NCI-H748 (cell line): Measurements from ENCODE around the gene FAM151B.
"Not testable (repeated sequence)": the region's sequence is repeated elsewhere in the genome, so short reads cannot be mapped to it uniquely, and the experiment has no call there.

Experiments
- DNase-seq: peaks from one replicate; lab custom pipeline; 2025; ENCODE audit not compliant: unreplicated experiment; lab: John Stamatoyannopoulos, UW

The FAM151B gene

GRCh38 chr5:80503641-80504040, 15.7 kb downstream of the FAM151B start:
- no peak for DNase-seq

GRCh38 chr5:80504833-80505232, 16.9 kb downstream of the FAM151B start:
- no peak for DNase-seq

GRCh38 chr5:80507663-80508062, 19.8 kb downstream of the FAM151B start:
- no peak for DNase-seq

- DNase-seq = no peak
These were observed 20.9 kb downstream of the FAM151B start for GRCh38 chr5:80508844-80509243.

- DNase-seq = no peak
These were observed 21.5 kb downstream of the FAM151B start for GRCh38 chr5:80509362-80509761.

- DNase-seq = no peak
These were observed 28.9 kb downstream of the FAM151B start for GRCh38 chr5:80516826-80517225.

- no peak for DNase-seq
These were observed 52.8 kb downstream of the FAM151B start for GRCh38 chr5:80540691-80541090.

GRCh38 chr5:80541392-80541791, 53.5 kb downstream of the FAM151B start:
- DNase-seq = no peak

GRCh38 chr5:80554646-80555045, 66.7 kb downstream of the FAM151B start:
- DNase-seq = no peak

GRCh38 chr5:80555099-80555498, 67.2 kb downstream of the FAM151B start:
- no peak for DNase-seq

GRCh38 chr5:80559244-80559643, 71.3 kb downstream of the FAM151B start:
- DNase-seq = no peak

- DNase-seq = no peak
These were observed 77.4 kb downstream of the FAM151B start for GRCh38 chr5:80565330-80565729.

- no peak for DNase-seq
These were observed 78.9 kb downstream of the FAM151B start for GRCh38 chr5:80566711-80567259.

GRCh38 chr5:80568251-80568650, 80.4 kb downstream of the FAM151B start:
- DNase-seq = no peak

GRCh38 chr5:80569086-80569960, 81.4 kb downstream of the FAM151B start:
- DNase-seq = peak; percentile 63

GRCh38 chr5:80569961-80570786, 82.3 kb downstream of the FAM151B start, which contains the start of gene ANKRD34B:
ANKRD34B (minus strand) TSS chr5:80570280; CDS start chr5:80560019, 10,261 bp downstream.
- peak; percentile 85 for DNase-seq

GRCh38 chr5:80573062-80573461, 85.2 kb downstream of the FAM151B start:
- peak; percentile 36 for DNase-seq

- DNase-seq = no peak
These were observed 88.5 kb downstream of the FAM151B start for GRCh38 chr5:80576383-80576782.

GRCh38 chr5:80577707-80578106, 89.8 kb downstream of the FAM151B start:
- no peak for DNase-seq

- DNase-seq = no peak
These were observed 91.2 kb downstream of the FAM151B start for GRCh38 chr5:80579050-80579449.

- not testable (repeated sequence) for DNase-seq
These were observed 92.4 kb downstream of the FAM151B start for GRCh38 chr5:80580291-80580690.

- no peak for DNase-seq
These were observed 96.9 kb downstream of the FAM151B start for GRCh38 chr5:80584770-80585169.
